ENCODE results near the gene TAF3.

TAF3 gene

DNA sequence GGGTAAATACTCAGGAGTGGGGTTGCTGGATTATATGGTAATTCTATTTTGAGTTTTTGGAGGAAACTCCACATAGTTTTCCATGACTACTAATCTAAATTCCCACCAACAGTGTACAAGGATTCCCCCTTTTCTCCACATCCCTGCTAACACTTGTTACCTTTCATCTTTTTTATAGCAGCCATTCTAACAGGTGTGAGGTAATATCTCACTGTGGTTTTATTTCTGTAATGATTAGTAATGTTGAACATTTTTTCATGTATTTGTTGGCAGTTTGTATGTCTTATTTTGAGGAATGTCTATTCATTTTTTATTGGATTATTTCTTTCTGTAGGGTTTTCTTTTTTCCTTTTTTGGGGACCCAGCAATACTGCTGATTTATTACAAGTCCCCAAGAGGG lies 14.9 kb downstream of the TAF3 start:
- FAIRE-seq (no peak), DNase-seq (ENCODE audit: insufficient read length, low spot score) (no peak)
- TF ChIP-seq POLR2AphosphoS5 (IDR thresholded peaks at IDR 0.05; ENCODE audit: low read depth, low read length) (no peak), TAF1 (IDR thresholded peaks at IDR 0.05; ENCODE audit: low read depth, low read length) (no peak), PAX5 (IDR thresholded peaks at IDR 0.05; ENCODE audit: insufficient read depth, low read length, severe bottlenecking) (no peak), POLR2A (IDR thresholded peaks at IDR 0.05; ENCODE audit: low read depth, low read length) (no peak), SPI1 (IDR thresholded peaks at IDR 0.05; ENCODE audit: low read depth, low read length) (no peak), POU2F2 (IDR thresholded peaks at IDR 0.05; ENCODE audit: low read depth, low read length) (no peak)

GRCh38 chr10:7834262-7834661 lies 16.0 kb downstream of the TAF3 start:
- DNase-seq (ENCODE audit: insufficient read length, low spot score) (no peak), FAIRE-seq (no peak)
- TF ChIP-seq PAX5 (IDR thresholded peaks at IDR 0.05; ENCODE audit: insufficient read depth, low read length, severe bottlenecking) (no peak), POU2F2 (IDR thresholded peaks at IDR 0.05; ENCODE audit: low read depth, low read length) (no peak), POLR2AphosphoS5 (IDR thresholded peaks at IDR 0.05; ENCODE audit: low read depth, low read length) (no peak), POLR2A (IDR thresholded peaks at IDR 0.05; ENCODE audit: low read depth, low read length) (no peak), TAF1 (IDR thresholded peaks at IDR 0.05; ENCODE audit: low read depth, low read length) (no peak), SPI1 (IDR thresholded peaks at IDR 0.05; ENCODE audit: low read depth, low read length) (no peak)

- no peak for FAIRE-seq
- no peak for DNase-seq (ENCODE audit: insufficient read length, low spot score)
Observed at GRCh38 chr10:7836571-7836970, 18.3 kb downstream of the TAF3 start.

GRCh38 chr10:7846591-7846990 lies 28.3 kb downstream of the TAF3 start:
- TF ChIP-seq TAF1 (IDR thresholded peaks at IDR 0.05; ENCODE audit: low read depth, low read length) (no peak), POLR2A (IDR thresholded peaks at IDR 0.05; ENCODE audit: low read depth, low read length) (no peak), SPI1 (IDR thresholded peaks at IDR 0.05; ENCODE audit: low read depth, low read length) (no peak), POLR2AphosphoS5 (IDR thresholded peaks at IDR 0.05; ENCODE audit: low read depth, low read length) (no peak), POU2F2 (IDR thresholded peaks at IDR 0.05; ENCODE audit: low read depth, low read length) (no peak), PAX5 (IDR thresholded peaks at IDR 0.05; ENCODE audit: insufficient read depth, low read length, severe bottlenecking) (no peak)
- DNase-seq (ENCODE audit: insufficient read length, low spot score): no peak
- FAIRE-seq: no peak

More at GRCh38 chr10:7836571-7836970, 18.3 kb downstream of the TAF3 start:
- TF ChIP-seq PAX5 (IDR thresholded peaks at IDR 0.05; ENCODE audit: insufficient read depth, low read length, severe bottlenecking) (no peak), POU2F2 (IDR thresholded peaks at IDR 0.05; ENCODE audit: low read depth, low read length) (no peak), POLR2AphosphoS5 (IDR thresholded peaks at IDR 0.05; ENCODE audit: low read depth, low read length) (no peak), POLR2A (IDR thresholded peaks at IDR 0.05; ENCODE audit: low read depth, low read length) (no peak), SPI1 (IDR thresholded peaks at IDR 0.05; ENCODE audit: low read depth, low read length) (no peak), TAF1 (IDR thresholded peaks at IDR 0.05; ENCODE audit: low read depth, low read length) (no peak)

DNA sequence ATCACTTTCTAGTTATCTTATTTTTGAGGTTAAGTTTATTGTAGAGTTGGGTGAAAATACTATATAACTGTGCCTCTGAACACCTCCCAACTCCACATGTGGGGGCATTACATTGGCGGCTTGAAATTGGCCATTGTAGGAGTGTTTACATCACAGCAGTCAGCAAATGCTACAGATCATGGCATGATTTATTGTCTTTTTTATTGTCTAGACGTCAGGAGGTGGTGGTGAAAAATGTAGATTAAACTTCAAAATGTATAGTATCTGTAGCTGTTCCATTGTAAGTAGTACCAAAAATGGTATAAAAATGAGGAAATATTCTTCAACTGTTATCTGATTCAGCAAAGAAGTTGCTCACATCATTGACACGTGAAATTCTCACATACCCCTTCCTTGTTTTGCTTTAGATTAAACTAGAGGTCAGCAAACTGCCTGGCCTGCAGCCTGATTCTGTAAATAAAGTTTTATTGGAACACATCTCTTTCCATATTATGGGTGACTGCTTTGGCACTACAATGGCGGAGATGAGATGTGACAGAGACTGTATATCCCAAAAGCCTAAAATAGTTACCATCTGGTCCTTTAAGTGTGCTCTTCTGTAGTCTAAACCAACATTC lies 35.0 kb downstream of the TAF3 start:
- DNase-seq (ENCODE audit: insufficient read length, low spot score) (no peak), FAIRE-seq (no peak)
- no peak for TF ChIP-seq POLR2AphosphoS5 (IDR thresholded peaks at IDR 0.05; ENCODE audit: low read depth, low read length)
- TF ChIP-seq PAX5 (IDR thresholded peaks at IDR 0.05; ENCODE audit: insufficient read depth, low read length, severe bottlenecking): no peak
- no peak for TF ChIP-seq SPI1 (IDR thresholded peaks at IDR 0.05; ENCODE audit: low read depth, low read length)

DNA sequence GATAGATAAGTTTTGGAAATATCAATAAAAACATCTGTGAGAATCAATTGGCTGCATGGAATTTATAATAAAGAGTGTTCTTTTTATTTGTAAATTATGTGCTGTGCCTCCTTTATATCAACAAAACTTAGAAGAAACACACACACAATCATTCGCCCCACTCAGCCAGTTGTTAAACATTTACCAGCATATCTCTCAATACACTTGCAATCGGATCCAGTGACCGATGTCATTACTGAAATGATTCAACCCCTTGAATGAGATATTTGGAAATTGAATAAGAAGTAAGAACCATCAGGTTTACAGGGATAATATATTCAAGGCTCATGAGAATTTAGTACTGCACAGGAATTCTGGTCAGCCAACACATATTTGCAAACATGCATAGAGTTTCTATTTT lies 35.6 kb downstream of the TAF3 start:
- DNase-seq (ENCODE audit: insufficient read length, low spot score): no peak
- no peak for FAIRE-seq
- TF ChIP-seq POU2F2 (IDR thresholded peaks at IDR 0.05; ENCODE audit: low read depth, low read length) (no peak), TAF1 (IDR thresholded peaks at IDR 0.05; ENCODE audit: low read depth, low read length) (no peak), PAX5 (IDR thresholded peaks at IDR 0.05; ENCODE audit: insufficient read depth, low read length, severe bottlenecking) (no peak), POLR2A (IDR thresholded peaks at IDR 0.05; ENCODE audit: low read depth, low read length) (no peak), SPI1 (IDR thresholded peaks at IDR 0.05; ENCODE audit: low read depth, low read length) (no peak), POLR2AphosphoS5 (IDR thresholded peaks at IDR 0.05; ENCODE audit: low read depth, low read length) (no peak)

GRCh38 chr10:7855205-7855604 lies 36.9 kb downstream of the TAF3 start:
- DNase-seq (ENCODE audit: insufficient read length, low spot score) (no peak), FAIRE-seq (no peak)
- TF ChIP-seq PAX5 (IDR thresholded peaks at IDR 0.05; ENCODE audit: insufficient read depth, low read length, severe bottlenecking): no peak

DNA sequence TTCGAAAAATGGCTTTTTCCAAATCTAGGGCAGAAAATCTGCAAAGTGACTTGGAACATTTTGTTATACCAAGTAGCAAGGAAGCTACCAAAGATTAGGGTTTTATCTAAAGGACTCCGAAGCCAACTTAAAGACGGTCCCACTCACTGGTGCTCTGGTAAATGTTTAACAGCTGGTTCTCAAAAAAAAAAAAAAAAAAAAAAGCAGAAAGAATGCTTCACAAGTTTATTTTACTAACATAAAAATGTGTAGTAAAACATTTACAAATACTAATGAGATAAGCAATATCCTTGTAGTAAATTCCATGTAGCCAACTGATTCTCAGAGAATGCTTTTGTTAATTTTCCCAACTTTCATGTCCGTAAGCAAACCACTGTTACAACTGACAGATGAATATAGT lies 38.4 kb downstream of the TAF3 start:
- FAIRE-seq (no peak), DNase-seq (ENCODE audit: insufficient read length, low spot score) (no peak)
- TF ChIP-seq PAX5 (IDR thresholded peaks at IDR 0.05; ENCODE audit: insufficient read depth, low read length, severe bottlenecking) (no peak), POLR2A (IDR thresholded peaks at IDR 0.05; ENCODE audit: low read depth, low read length) (no peak), TAF1 (IDR thresholded peaks at IDR 0.05; ENCODE audit: low read depth, low read length) (no peak), SPI1 (IDR thresholded peaks at IDR 0.05; ENCODE audit: low read depth, low read length) (no peak), POU2F2 (IDR thresholded peaks at IDR 0.05; ENCODE audit: low read depth, low read length) (no peak), POLR2AphosphoS5 (IDR thresholded peaks at IDR 0.05; ENCODE audit: low read depth, low read length) (no peak)

DNA sequence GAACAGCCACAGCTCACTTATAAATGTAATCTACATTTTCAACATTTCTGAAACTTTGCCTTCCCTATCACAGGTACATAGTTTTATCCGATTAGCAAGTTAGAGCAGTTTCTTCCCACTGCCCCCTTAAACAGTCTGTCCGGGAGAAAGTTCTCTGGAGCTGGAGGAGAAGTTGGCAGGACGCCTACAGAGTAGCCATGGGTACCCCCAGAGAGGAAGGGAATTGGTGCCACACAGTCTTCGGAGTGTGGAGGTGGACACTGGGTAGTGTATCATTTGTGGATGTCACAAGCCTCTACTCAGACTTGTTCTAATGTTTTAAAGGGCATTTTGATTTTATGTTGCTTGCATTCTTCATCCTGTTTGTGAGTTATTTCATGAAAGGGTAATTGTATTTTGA lies 39.0 kb downstream of the TAF3 start:
- no peak for DNase-seq (ENCODE audit: insufficient read length, low spot score)
- TF ChIP-seq PAX5 (IDR thresholded peaks at IDR 0.05; ENCODE audit: insufficient read depth, low read length, severe bottlenecking) (no peak), POLR2A (IDR thresholded peaks at IDR 0.05; ENCODE audit: low read depth, low read length) (no peak), TAF1 (IDR thresholded peaks at IDR 0.05; ENCODE audit: low read depth, low read length) (no peak), SPI1 (IDR thresholded peaks at IDR 0.05; ENCODE audit: low read depth, low read length) (no peak), POLR2AphosphoS5 (IDR thresholded peaks at IDR 0.05; ENCODE audit: low read depth, low read length) (no peak), POU2F2 (IDR thresholded peaks at IDR 0.05; ENCODE audit: low read depth, low read length) (no peak)
- no peak for FAIRE-seq

GRCh38 chr10:7861509-7862120 lies 43.3 kb downstream of the TAF3 start:
- FAIRE-seq: no peak
- DNase-seq (ENCODE audit: insufficient read length, low spot score): no peak
- TF ChIP-seq TAF1 (IDR thresholded peaks at IDR 0.05; ENCODE audit: low read depth, low read length) (no peak), POLR2A (IDR thresholded peaks at IDR 0.05; ENCODE audit: low read depth, low read length) (no peak), PAX5 (IDR thresholded peaks at IDR 0.05; ENCODE audit: insufficient read depth, low read length, severe bottlenecking) (no peak), POU2F2 (IDR thresholded peaks at IDR 0.05; ENCODE audit: low read depth, low read length) (no peak), SPI1 (IDR thresholded peaks at IDR 0.05; ENCODE audit: low read depth, low read length) (no peak), POLR2AphosphoS5 (IDR thresholded peaks at IDR 0.05; ENCODE audit: low read depth, low read length) (no peak)
